Omental fat pad (tissue), 4 donors: ENCODE measurements around the gene LACTB. TPM values are rescaled to one million over a fixed set of nuclear protein-coding genes. Genes with fewer than 3 reads are reported as not detected.

Experiments
- ATAC-seq: fragments of 150-250 bp; one replicate; pipeline ENCODE4 v1.9.1; 2016; ENCODE audit warnings: mild to moderate bottlenecking, moderate library complexity; ENCODE audit not compliant: low FRiP score
- DNase-seq: peaks from one replicate; pipeline ENCODE4 v3.0.0-alpha.2; 2019; ENCODE audit warnings: low spot score
- total RNA-seq, 4 donors: library from RNA; depleted of rRNA; stranded (reverse); fragments of >200 nt; gene quantifications; one replicate each; pipeline ENCODE4 v1.1.0, GENCODE V29; 2016
- TF ChIP-seq, protein P1 (sequence below), 3 donors: fragments of 450-650 bp; IDR thresholded peaks; one replicate each; pipeline ENCODE4 v1.5.1; 2016 to 2017; ENCODE audit warnings: antibody characterized with exemption in 3 of 3, mild to moderate bottlenecking in 3 of 3, moderate library complexity in 2 of 3

LACTB gene
- total RNA-seq, 4 donors from 2014 or later = 12.9 to 38.5 (median 20.6) TPM

DNA sequence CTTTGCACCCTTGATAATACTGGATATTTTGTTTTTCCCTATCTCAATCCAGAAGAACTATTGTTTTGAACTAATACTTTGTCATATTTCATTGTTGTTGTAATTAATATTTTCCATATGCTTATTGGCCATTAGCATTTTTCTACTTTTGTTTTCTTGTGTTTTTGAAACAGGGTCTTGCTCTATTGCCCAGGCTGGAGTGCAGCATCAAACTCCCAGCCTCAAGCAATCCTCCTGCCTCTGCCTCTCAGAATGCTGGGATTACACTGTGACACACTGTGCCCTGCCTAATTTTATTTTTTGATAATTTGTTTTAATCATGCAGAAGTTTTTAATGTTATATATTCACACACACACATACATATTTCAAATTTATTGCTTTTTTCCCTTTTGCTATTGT lies 39.0 kb downstream of the LACTB start:
- ATAC-seq = no peak
- DNase-seq = no peak
- TF ChIP-seq, protein P1, sequence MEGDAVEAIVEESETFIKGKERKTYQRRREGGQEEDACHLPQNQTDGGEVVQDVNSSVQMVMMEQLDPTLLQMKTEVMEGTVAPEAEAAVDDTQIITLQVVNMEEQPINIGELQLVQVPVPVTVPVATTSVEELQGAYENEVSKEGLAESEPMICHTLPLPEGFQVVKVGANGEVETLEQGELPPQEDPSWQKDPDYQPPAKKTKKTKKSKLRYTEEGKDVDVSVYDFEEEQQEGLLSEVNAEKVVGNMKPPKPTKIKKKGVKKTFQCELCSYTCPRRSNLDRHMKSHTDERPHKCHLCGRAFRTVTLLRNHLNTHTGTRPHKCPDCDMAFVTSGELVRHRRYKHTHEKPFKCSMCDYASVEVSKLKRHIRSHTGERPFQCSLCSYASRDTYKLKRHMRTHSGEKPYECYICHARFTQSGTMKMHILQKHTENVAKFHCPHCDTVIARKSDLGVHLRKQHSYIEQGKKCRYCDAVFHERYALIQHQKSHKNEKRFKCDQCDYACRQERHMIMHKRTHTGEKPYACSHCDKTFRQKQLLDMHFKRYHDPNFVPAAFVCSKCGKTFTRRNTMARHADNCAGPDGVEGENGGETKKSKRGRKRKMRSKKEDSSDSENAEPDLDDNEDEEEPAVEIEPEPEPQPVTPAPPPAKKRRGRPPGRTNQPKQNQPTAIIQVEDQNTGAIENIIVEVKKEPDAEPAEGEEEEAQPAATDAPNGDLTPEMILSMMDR (IDR thresholded peaks at IDR 0.05) = no peak

DNA sequence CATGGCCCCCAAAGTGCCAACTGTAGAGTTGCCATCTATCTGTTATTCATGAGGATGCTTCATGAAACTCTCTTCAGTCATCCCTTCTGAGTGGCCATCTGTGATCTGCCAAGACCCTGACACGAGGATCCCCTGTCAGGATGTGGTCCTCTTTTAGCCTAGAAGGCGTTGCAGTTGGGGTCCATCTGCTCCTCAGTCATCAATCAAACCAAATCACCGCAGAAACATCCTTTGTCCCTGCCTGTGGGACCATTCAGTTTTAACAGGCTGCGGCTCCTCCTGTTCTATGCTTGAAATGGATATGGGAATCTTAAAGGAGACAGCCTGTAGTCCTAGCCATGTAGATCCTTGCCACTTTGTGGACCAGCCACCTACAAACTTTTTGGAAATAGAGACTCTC lies 41.6 kb downstream of the LACTB start:
- ATAC-seq = no peak
- TF ChIP-seq, protein P1 (IDR thresholded peaks at IDR 0.05) = no peak
- no peak for DNase-seq

DNA sequence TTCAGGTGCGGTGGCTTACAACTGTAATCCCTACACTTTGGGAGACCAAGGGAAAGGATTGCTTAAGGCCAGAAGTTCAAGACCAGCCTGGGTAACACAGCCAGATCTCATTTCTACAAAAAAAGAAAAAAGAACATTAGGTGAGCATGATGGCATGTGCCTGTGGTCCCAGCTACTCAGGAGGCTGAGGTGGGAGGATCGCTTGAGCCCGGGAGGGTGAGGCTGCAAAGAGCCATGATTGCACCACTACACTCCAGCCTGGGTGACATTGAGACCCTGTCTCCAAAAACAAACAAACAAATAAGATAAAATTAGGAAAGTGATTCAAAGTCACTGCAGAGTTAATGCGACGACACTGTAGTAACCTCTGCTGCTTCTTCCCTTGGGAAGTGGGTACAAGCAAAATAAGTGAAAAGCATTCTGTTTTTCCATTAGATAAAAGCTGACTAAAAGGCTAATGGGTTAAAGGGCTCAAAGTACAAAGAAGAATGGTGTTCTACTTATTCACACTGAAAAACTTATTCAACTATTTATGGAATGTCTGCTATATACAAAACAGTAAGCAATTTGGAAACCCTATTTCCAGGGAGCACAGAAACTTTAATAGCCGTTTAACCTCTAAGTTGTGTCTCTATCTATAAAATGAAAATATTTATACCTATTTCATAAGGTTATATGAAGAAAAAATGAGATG lies 43.7 kb downstream of the LACTB start:
- ATAC-seq (no peak), DNase-seq (no peak)
- TF ChIP-seq, protein P1 (IDR thresholded peaks at IDR 0.05) = no peak

DNA sequence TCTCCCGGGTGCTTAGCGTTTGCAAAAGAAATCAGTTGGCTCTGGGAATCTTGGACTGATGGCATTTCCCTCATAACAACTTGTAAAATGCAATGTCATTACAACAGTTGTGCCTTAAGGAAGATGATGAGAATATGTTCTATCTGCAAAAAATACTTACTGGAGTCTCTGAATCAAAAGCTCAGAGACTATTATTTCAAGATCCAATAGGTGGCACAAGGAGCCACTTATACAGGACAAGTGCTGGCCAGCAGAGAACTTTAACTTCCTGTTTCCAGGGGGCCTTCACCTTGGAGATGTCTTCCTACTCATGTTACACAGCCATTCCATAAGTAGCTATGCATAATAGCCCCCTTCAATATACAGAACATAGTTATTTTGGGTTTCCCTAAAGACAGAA lies 44.6 kb downstream of the LACTB start:
- TF ChIP-seq, protein P1 (IDR thresholded peaks at IDR 0.05) = no peak
- DNase-seq (no peak), ATAC-seq (no peak)

DNA sequence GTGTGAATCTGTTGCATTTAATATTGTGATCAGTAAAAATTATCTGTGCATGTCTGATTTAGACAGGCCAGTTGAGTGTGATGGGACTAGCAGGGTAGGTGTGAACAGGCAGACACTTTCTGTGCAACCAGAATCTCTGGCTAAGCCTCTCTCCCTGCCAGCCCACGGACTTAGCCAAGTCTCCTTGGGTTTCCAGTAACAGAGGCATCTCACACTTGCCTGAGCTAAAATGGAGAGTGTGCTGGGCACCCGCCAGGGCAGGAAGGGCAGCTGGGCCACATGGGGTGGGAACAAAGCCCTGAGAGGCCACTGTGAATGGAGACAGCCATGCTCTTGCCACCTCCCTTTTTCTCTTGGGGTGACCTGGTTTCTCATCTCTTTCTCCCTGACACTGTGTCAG lies 48.1 kb downstream of the LACTB start:
- no peak for ATAC-seq
- TF ChIP-seq, protein P1 (IDR thresholded peaks at IDR 0.05) = no peak
- no peak for DNase-seq

DNA sequence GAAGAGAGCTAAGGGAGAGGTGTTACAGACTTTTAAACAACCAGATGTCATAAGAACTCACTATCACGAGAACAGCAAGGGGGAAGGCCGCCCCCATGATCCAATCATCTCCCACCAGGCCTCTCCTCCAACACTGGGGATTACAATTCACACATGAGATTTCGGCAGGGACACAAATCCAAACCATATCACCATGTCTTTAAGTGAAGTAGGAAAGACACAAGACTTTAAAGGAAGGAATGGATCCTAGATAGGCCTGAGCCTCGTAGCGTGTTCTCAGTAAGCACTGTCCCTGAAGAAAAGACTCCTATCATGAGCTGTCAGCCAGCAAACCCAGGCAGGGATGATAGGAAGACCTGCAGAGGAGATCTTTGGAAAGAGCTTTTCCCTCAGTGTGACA lies 50.7 kb downstream of the LACTB start:
- ATAC-seq = no peak
- no peak for DNase-seq
- TF ChIP-seq, protein P1 (IDR thresholded peaks at IDR 0.05) = no peak

DNA sequence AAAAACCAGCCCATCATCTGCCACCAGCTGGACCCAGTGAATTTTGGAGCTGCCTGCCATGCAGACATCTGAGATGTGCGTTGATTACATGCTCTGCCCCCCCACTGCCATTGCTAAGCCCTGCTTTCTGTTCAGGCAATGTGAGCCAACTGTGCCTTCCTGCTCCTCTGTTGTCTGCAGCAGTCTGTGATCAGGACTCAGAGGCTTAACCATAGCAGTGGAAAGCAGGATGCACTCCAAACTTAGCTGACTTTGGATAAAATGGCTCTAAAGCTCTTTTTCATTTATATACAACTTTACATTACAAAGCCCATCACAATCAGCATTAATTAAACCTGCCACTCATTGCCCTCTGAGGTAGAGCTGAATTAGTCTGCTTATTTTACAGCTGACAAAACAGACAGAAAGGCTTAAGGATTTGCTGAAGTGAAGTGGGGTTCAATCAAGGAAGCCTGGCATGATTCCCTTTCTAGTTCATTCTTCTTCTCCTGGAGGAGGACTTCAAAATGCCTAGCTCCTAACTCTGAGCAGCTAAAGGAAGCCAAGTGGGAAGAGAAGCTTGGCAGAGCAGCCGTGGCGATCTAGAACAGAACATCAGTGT lies 51.3 kb downstream of the LACTB start:
- no peak for DNase-seq
- TF ChIP-seq, protein P1 (IDR thresholded peaks at IDR 0.05) = no peak
- no peak for ATAC-seq
